ENCODE measurements around the gene KIAA0513.

The KIAA0513 gene

DNA sequence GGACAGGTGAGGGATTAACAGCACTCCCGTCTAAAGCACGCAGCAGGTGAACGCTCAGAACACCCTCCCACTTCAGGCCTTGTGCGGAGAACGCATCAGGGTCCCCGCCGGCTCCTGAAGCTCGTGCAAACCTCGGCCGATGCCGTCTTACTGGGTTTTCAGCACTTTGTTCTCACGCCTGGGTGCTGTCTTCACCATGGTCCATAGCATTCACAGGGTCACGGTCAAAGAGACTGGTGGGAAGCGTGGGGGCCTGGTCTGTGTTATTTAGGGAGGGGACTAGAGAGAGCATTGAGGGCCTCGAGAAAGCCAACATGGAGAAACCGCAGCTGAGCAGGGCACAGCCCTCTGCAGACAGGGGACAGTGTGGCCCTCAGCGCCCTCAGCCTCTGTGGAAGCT is 58.1 kb downstream of the KIAA0513 start:
- DNase-seq (ENCODE audit: low read depth in 4 of 4, low spot score in 1 of 4), result no peak

DNA sequence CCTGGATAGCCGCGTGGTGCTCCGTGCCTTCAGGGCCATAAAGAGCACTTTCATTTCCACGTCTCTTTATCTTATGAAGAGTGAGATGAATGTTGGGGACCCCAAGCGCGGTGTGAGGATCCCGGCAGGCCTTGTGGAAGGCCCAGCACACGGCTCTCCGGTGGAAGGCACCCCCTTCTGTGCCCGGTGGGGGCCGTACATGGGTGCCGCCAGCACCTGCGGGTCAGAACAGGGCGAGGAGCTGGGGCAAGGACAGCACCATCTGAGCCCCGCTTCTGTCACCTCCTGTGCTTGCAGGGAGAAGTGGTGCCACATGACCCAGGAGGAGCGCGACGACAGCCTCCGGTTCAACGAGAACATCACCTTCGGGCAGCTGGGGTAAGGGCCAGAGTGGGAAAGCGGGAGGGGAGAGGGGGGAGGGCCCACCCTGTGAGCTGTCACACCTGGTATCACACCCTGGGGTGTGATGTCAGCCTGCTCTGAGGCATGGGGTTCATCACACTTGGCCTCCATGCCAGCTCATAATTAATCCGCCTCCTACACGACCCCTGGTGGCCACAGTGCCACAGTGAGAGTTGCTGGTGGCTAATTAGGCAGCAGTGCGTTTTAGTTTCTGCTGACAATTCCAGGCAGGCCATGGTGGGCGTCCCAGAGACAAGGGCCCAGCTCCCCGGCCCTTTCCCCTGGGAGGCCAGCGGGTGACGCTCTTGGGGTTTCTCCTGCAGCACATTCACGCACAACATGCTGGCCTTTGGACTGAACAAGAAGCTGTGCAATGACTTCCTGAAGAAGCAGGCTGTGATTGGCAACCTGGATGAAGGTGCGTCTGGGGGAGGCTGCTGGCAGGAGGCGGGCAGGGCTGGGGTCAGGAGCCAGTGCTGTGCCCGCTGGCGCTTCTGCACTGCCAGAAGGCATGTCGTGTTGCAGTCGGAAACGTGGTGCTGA is 59.0 kb downstream of the KIAA0513 start:
- peak; percentile 53 to 64 (median 59) for DNase-seq (ENCODE audit: low read depth in 4 of 4, low spot score in 1 of 4)

DNA sequence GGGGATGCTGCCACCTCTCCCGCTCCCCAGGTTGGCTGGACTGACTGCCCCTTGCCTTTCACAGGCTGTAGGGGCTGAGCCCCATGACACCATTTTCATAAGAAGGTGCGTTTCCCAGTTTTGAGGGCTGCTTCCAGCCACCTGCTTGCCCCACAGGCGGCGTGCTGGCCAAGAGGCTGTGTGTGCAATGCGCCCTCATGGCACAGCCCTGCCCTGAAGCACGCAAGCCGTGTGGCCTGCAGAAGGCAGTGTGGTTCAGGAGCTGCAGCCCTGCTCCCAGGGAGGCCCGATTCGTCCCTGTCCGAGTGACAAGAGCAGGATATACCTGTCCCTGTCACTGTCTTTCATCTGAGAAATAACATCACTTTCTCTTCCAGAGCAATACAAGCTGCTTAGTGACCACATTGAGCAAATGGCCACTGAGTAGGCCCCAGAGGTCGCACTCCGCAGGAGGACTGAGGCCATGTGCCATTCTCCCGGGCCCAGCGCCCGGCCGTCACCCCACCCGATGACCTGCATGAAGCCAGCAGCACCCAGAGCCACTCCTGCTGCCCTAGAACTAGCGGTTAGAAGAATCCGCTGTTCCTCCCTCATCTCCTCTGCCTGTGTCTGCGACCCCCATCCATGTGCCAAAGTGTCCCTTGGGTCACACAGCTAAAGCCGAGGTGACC is 60.4 kb downstream of the KIAA0513 start:
- no peak for DNase-seq (ENCODE audit: low read depth in 4 of 4, low spot score in 1 of 4)

DNA sequence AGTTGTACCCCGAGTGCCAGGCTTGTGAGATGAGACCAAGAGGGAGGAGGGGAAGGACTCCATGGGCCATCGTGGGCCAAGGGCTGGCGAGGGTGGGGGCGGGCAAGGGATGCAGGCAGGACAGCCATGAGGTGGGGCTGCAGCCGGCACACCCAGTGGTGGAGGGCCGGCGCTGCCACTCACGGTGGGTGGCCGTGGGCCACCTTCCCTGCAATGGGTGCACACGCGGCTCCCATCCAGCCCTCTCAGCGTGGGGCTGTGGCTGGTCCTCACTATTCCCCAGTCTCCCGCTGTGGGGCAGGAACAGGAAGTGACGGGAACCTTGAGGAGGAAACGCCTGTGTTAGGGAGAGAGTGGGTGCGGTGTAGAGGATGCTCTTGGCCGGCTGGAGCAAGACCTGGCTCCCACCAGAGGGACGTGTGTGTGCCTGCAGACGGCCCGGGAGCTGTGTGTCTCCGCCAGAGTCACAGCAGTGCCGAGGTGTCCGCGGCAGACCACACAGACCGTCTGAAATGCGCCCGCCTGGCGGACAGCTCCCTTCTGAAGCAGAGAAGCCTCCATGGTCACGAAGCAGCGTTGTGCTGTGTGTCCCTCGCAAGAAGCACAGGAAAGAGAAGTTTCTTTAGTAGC is 61.1 kb downstream of the KIAA0513 start:
- DNase-seq (ENCODE audit: low read depth in 4 of 4, low spot score in 1 of 4), result no peak

DNA sequence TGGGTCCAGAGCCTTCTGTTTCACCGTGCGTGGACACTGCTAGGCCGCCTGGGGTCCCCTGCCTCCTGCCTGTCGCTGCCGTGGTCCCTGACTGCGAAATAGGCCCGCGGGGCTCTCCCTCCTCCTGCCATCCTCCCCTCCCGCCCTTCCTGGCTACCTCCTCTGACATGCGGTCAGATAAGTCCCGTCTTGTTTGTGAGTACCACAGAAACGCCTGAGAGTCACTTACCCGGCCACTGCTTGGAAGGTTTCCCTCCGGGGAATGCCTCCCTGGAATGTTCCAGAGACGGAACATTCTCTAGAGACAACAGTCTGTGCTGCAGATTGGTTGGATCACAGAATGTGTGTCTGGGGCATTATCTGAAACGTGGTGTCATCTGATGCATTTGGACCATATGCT is 61.9 kb downstream of the KIAA0513 start:
- no peak for DNase-seq (ENCODE audit: low read depth in 4 of 4, low spot score in 1 of 4)

DNA sequence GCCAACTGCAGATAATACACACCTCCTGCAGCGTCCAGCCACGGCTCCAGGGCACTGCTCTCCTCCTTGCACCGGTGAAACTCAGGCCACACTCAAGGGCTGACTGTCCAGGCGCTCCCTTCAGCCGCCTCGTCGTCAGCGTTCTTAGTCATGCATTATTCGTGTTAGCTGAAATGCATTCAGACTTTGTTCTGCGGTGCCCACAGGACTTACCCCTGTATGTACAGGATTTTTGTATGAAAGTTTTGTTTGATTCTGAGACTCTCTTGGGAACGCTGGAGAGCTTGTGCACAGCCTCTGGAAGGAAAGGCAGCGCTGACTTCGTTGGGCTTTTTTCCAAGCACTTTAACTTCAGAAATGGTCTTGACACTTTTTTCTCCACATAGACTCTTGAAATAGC is 62.6 kb downstream of the KIAA0513 start:
- DNase-seq (ENCODE audit: low read depth in 4 of 4, low spot score in 1 of 4), result no peak

DNA sequence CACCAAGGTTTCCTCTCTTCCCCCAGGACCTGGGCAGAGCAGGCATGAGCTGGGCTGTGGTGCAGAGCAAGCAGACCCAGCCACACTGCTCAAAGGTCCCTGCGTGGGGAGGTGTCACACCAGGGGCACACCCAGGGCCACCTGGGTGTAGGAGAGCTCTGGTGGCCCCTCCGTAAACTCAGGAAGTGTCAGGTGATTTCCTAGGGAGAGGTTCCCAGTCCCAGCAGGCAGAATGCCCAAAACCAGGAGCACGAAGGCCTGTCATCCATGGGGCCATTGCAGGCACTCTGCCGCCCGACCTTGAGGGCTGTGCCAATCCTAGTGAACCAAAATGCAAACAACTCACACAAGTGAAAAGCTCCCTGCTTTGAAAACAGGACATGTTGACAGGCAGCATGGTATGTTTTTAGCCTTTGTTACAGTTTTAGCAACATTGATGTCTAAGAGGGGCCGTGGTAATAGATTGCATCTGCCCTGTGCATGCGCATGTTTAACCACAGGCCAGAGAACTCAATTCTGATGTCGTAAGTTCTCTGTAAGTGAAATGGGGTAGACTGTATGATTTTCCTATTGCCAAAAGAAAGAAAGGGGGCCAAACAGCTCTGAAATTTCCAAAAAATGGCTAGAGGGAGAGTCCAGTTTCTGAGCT is 63.4 kb downstream of the KIAA0513 start:
- DNase-seq (ENCODE audit: low read depth in 4 of 4, low spot score in 1 of 4), result no peak

DNA sequence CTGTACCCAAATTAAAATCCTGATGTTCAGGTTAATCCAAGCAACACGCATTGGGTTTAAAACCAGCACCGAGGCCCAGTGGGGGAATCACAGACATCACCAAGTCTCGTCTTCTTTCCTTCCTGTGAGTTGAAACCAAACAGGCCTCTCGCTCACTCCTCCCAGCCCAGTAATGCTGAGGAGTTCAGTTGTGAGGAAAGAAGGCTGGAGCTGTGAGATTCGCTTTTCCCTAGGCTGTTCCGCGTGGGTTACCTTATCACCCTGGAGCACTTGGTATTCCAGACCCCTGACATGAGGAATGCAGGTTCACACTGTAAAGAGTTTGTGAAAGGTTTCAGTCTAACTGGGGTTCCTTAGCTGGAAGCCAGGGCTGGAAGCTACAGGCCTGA is 63.9 kb downstream of the KIAA0513 start:
- no peak for DNase-seq (ENCODE audit: low read depth in 4 of 4, low spot score in 1 of 4)

DNA sequence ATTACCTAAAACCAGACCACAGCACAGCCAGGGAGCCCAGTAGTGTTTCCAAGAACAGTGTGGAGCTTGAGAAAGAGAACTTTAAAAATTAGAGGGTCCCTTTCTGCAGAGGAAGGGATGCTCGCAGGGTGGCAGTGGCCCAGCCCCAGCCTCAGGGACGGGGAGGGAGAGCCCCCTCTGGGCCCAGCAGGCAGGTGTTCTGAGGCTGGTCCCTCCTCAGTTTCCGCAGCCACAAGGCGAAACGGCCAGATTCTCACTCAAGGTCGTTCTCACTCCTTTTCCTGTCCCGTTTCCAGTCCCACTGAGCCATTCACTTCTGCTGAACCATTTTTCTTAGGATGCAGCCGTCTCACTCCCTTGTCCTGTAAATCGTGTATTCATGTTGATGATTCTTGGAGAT is 64.7 kb downstream of the KIAA0513 start:
- DNase-seq (ENCODE audit: low read depth in 4 of 4, low spot score in 1 of 4), result no peak

DNA sequence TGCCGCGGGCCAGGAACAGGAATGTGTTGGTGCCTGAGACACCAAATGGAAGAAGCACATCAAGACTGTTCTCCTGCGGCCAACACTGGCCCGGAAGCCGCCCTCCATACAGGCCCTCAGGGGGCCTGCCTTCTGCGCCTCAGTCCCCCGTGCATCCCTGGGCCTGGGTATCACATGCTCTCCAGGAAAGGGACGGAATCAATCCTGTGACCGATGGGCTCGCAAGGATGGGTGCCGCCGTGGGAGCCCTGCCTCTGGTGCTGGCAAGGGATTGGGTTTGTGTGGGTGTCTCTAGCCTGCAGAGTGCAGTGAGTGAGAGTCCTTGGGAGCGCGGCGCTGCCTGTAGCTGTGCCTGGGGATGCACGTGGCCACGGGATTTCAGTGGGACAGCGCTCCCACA is 65.3 kb downstream of the KIAA0513 start:
- DNase-seq (ENCODE audit: low read depth in 4 of 4, low spot score in 1 of 4), result no peak

DNA sequence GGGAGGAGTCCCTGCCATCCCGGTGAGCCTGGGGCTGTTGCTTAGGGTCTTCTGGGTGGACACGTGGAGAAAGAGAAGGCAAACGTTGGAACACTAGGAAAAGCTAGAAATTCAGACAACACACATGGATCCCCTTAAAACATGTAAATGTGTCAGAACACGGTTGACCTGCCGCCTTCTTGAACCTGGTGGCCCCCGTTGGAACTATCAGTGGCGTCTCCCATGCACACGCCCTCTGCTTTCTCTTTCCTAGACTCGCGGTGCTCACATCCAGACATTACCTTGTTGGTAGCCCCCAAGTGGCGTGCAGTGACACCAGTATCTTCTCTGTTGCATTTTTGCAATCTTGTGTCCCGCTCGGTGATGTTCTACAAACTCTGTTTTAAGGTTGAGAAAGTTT is 66.1 kb downstream of the KIAA0513 start:
- no peak for DNase-seq (ENCODE audit: low read depth in 4 of 4, low spot score in 1 of 4)

DNA sequence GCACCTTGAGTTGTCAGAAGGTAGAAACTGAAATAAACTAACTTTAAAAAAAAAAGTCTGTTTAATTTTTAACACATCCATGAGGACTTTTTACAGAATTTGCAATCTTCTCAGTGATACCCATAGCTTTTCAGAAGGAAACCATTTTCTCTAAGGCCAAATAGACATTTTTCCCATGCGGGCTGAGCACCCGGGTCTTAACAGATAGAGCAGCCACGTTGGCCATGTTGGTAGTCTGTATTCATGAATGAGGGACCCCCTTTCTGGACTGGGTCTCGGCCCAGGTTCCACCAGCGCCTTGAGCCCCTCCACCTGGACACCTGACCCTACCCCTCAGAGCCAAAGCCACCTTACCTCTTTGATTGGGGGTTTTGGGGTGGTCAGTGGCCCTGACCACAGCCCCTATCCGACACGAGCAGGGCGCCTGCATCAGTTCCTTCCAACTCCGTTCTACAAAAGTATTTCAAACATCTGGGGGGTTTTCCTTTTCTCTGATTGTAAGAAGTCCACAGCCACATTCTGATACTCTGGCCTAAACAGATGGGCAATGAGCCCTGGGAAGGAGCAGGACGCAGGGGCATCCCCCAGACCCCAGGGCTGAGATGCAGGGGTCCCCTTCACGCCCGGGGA is 66.7 kb downstream of the KIAA0513 start:
- no peak for DNase-seq (ENCODE audit: low read depth in 4 of 4, low spot score in 1 of 4)

DNA sequence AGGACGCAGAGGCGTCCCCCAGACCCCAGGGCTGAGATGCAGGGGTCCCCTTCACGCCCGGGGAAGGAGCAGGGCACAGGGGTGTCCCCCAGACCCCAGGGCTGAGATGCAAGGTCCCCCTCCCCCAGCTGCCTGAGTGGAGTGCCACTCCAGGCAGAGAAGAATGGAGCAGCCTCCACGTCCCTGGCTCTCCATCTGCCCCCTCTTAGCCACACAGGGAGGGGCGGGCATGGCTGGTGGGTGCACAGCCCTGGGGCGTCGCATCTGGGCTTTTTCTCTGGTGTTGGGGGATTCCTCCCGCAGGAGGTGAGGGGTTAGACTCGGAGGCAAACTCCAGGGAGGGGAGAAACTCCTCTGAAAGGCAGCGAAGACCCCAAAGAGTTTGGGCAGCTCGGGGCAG is 67.2 kb downstream of the KIAA0513 start:
- DNase-seq (ENCODE audit: low read depth in 4 of 4, low spot score in 1 of 4), result no peak

DNA sequence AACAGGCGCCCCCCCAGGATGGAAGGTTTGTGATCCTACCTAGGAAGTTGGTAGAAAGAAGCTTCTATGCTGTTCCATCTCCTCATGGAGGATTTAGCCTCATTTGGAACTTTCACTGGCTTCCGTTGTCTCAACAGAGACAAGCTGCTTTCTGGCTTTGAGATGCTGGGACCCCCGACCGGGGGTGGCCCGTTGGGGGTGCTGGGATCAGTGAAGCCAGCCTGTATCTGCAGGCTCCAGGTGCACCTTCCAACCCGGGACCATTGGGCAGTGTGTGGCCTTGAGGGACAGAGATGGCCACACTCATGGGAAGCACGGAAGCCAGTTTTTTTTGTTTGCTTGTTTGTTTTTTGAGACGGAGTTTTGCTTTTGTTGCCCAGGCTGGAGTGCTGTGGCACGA is 69.3 kb downstream of the KIAA0513 start:
- DNase-seq (ENCODE audit: low read depth in 4 of 4, low spot score in 1 of 4), result no peak

DNA sequence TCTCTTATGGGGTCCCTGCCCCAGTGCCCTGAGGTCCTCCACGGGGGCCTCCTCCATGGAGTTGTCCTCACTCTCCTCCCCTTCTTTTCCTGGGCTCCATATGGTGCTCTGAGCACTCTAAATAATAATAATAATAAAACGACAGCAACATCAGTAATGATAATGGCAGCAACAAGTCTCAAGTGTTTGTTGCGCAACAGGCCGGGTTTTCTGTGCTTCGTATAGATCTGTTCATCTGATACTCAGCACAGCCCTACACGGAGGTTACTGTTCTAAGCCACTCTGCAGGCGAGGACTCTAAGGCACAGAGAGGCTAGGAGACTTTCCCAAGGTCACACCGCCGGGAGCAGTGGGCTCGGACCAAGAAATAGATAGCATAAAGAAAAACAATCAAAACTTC is 71.0 kb downstream of the KIAA0513 start:
- no peak for DNase-seq (ENCODE audit: low read depth in 4 of 4, low spot score in 1 of 4)

DNA sequence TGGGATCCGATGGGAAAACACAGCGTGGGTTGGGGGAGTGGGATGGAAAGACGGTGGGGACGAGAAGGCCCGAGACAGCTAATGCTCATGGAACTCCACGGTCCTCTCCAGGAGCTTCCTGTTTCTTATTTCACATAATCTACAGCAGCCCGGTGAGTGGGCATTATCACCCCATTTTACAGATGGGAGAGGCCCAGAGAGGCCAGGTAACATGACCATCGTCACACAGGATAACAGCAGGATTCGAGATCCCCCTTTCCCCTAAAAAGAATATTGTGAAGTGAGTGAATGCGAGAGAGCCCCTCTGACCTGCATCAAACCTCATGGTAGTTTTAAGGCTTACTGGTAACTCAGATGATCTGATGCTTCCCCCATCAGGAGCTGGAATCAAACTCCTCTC is 72.7 kb downstream of the KIAA0513 start:
- no peak for DNase-seq (ENCODE audit: low read depth in 4 of 4, low spot score in 1 of 4)

DNA sequence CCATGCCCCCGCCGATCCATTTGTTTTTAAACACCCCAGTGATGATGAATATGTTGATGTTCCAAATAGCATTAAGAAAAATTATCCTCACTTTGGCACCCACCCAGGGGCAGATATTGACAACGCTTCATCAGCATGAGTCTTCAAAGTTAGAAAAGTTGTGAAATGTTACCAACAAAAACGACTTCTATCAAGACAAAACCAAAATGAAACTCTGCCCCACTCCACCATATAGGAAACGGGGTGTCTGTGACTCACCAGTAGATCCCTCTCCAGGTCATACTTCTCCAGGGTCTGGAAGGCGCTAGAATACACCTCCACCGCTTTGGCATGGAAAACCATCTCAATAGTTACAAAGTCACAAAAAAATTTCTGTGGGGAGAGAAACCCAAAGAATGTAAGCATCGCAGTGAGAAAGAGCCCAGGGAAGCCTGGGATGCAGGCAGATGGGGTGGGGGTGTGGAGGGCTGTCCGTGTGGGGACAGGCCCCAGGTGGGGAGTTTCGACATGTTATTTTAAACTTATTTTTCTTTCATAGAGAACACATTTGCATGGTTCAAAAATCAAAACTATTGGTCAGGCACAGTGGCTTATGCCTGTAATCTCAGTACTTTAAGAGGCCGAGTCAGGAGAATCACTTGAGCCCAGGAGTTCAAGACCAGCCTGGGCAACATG is 74.5 kb downstream of the KIAA0513 start:
- no peak for DNase-seq (ENCODE audit: low read depth in 4 of 4, low spot score in 1 of 4)

DNA sequence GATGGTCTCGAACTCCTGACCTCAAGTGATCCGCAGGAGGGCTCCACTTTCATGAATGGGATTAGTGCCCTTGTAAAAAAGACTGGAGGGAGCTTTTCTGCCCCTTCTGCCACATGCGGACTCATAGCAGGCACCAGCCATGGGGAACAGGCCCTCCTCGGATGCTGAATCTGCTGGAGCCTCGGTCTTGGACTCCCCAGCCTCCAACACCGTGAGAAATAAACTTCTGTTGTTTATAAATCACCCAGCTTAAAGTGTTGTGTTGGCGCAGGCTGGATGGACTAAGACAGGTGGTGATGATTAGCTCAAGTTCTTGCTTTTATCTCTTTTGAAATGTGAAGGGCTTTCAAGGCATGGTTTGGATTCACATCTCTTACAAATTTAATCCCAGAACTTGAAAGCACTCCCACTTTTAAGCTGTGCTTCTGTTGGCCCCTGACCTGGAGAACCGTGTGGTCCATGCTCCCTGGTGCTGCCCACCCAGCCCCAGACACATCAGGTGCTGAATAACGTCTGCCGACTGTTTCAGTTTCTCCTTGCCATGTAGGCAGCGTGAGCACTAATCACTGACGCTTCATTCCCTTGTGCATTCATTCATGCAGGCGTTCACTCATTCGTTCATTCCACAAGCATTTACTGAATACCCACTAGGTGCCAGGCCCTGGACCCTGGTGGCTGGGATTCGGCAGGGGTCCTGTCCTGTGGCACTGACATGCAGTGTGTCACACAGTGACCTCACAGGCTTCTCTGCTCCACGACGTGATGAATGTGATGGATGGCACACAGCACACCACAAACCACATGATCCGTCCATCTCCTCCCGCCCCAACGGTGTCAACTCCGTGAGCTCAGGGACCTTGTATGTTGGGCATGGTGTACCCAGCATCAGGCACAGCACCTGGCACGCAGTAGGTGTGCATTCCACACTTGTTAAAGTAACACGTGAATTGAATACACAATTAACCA is 75.8 kb downstream of the KIAA0513 start:
- DNase-seq (ENCODE audit: low read depth in 4 of 4, low spot score in 1 of 4), result no peak

DNA sequence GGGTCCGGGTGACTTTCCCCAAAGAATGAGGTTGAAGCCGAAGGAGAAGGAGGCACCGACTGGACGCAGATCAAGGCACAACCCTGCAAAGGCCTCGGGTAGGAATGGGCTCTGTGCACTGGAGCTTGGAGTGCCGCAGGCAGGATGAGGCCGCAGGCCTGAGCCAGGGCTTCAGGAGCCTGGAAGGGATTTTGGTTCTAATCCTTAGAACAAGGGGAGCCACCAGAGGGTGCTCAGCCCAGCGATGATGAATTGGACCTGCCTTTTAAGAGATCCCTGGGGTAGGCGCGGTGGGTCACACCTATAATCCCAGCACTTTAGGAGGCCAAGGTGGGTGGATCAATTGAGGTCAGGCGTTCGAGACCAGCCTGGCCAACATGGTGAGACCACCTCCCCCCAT is 76.6 kb downstream of the KIAA0513 start:
- no peak for DNase-seq (ENCODE audit: low read depth in 4 of 4, low spot score in 1 of 4)
